ENCODE measurements around the gene MIA. TPM values are rescaled to one million over a fixed set of nuclear protein-coding genes. Genes with fewer than 3 reads are reported as not detected.
"Not testable (repeated sequence)": the region's sequence is repeated elsewhere in the genome, so short reads cannot be mapped to it uniquely, and the experiment has no call there.

MIA gene
- total RNA-seq, 2 donors from 2014 or later = 3.5 TPM; not detected in 1

DNA sequence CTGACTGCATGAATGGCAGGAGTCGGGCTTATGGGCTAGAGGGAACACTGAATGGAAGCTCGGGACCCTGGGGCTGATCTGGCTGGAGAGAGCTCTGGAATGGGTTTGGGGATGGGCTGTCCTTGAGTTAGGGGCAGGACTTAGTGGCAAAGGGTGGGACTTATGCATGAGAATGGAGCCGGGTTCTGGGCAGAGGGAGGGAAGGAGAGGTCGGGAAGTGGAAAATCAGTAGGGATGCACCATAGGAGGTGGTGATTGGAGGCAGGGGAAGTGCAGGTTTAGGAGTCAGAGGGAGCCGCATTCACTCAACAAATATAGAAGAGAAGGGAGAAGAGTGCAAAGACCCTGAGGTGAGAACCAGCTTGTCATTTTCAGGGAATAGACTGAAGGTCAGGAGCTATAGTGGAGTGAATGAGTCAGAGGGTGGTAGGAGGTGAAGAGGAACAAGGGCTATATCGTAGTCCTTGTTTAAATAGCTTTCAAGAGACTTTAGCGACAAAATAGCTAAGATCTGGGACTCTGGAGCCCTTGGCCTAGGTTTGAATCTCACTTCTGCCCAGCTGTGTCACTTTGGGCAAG, 3.5 kb downstream of the MIA start:
- TF ChIP-seq, protein P1, sequence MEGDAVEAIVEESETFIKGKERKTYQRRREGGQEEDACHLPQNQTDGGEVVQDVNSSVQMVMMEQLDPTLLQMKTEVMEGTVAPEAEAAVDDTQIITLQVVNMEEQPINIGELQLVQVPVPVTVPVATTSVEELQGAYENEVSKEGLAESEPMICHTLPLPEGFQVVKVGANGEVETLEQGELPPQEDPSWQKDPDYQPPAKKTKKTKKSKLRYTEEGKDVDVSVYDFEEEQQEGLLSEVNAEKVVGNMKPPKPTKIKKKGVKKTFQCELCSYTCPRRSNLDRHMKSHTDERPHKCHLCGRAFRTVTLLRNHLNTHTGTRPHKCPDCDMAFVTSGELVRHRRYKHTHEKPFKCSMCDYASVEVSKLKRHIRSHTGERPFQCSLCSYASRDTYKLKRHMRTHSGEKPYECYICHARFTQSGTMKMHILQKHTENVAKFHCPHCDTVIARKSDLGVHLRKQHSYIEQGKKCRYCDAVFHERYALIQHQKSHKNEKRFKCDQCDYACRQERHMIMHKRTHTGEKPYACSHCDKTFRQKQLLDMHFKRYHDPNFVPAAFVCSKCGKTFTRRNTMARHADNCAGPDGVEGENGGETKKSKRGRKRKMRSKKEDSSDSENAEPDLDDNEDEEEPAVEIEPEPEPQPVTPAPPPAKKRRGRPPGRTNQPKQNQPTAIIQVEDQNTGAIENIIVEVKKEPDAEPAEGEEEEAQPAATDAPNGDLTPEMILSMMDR (IDR thresholded peaks at IDR 0.05) = no peak
- Histone ChIP-seq H3K36me3 (no peaks in the 10 kb centered on the region), H3K27me3 (no peaks in the 10 kb centered on the region), H3K4me1 (peaks cover 0 to 15% of the 10 kb centered on the region in 2 donors), H3K27ac (peak overlapping the region; percentile 94 to 95), H3K9me3 (no peaks in the 10 kb centered on the region), H3K4me3 (peak overlapping the region; percentile 74 to 81)
- no peak for DNase-seq (ENCODE audit: low spot score)

DNA sequence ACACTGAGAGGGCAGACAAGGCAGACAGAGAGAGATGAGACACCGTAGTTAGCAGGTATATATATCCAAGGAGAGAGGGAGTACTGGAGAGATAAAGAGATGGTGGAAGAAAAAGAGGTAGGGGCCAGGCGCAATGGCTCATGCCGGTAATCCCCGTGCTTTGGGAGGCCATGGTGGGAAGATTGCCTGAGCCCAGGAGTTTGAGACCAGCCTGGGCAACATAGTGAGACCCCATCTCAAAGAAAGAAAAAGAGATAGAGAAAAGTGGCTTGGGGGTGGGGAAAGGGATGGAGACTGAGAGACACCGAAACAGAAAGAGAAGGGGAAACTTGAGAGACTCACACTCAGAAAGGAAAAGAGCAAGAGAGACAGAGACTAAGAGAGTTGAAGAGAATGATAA, 5.3 kb downstream of the MIA start:
- H3K27ac ChIP-seq = no peak overlapping the region
- no peaks in the 10 kb centered on the region for H3K36me3 ChIP-seq
- H3K4me1 ChIP-seq = peaks cover 0 to 15% of the 10 kb centered on the region in 2 donors
- TF ChIP-seq, protein P1 (IDR thresholded peaks at IDR 0.05) = no peak
- H3K4me3 ChIP-seq = no peak overlapping the region
- DNase-seq (ENCODE audit: low spot score) = no peak
- no peaks in the 10 kb centered on the region for H3K27me3 ChIP-seq
- no peaks in the 10 kb centered on the region for H3K9me3 ChIP-seq

DNA sequence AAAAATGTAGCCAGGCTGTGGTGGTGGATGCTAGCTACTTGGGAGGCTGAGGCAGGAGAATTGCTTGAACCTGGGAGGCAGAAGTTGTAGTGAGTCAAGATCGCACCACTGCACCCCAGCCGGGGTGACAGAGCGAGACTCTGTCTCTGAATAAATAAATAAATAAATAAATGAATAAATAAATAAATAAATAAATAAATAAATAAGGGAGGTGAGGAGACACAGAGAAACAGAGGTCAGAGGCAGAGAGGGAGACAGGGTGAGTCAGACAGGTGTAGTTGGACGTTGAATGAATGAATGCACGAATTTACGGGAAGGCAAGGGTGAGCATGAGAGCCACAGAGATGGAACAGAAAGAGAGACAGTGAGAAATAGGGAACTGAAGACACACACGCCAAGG, 5.8 kb downstream of the MIA start:
- no peaks in the 10 kb centered on the region for H3K27me3 ChIP-seq
- H3K27ac ChIP-seq = no peak overlapping the region
- H3K9me3 ChIP-seq = no peaks in the 10 kb centered on the region
- peaks cover 0 to 15% of the 10 kb centered on the region in 2 donors for H3K4me1 ChIP-seq
- DNase-seq (ENCODE audit: low spot score) = no peak
- H3K4me3 ChIP-seq = no peak overlapping the region
- no peaks in the 10 kb centered on the region for H3K36me3 ChIP-seq
- TF ChIP-seq, protein P1 (IDR thresholded peaks at IDR 0.05) = no peak

DNA sequence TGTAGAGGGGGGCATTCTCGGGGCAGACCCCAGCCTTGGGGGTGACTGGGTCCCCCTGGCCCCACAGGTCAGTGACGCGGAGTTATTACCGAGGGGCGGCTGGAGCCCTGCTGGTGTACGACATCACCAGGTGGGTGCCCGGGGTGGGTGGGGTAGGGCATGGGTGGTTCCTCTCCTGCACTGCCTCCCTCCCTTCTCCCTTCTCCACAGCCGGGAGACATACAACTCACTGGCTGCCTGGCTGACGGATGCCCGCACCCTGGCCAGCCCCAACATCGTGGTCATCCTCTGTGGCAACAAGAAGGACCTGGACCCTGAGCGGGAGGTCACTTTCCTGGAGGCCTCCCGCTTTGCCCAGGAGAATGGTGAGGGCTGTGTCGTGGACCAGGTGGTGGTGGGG, 8.4 kb downstream of the MIA start:
- TF ChIP-seq, protein P1 (IDR thresholded peaks at IDR 0.05) = no peak
- Histone ChIP-seq H3K27me3 (no peaks in the 10 kb centered on the region), H3K9me3 (no peaks in the 10 kb centered on the region), H3K4me1 (peaks cover 0 to 5% of the 10 kb centered on the region in 2 donors), H3K36me3 (no peaks in the 10 kb centered on the region), H3K4me3 (no peak overlapping the region), H3K27ac (no peak overlapping the region)
- no peak for DNase-seq (ENCODE audit: low spot score)

DNA sequence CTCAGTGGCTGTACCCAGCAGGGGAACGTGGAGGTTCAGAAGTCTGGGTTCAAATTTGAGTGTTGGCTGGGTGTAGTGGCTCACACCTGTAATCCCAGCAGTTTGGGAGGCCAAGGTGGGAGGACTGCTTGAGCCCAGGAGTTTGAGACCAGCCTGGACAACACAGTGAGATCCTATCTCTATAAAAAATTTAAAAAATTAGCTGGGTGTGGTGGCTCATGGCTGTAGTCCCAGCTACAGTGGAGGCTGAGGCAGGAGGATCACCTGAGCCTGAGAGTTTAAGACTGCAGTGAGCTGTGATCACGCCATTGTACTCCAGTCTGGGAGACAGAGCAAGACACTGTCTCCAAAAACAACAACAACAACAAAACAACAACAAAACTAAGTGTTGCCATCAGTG, 8.8 kb downstream of the MIA start:
- not testable (repeated sequence) for H3K27ac ChIP-seq; H3K4me1 ChIP-seq; H3K36me3 ChIP-seq; H3K27me3 ChIP-seq; H3K4me3 ChIP-seq; H3K9me3 ChIP-seq; DNase-seq (ENCODE audit: low spot score)

DNA sequence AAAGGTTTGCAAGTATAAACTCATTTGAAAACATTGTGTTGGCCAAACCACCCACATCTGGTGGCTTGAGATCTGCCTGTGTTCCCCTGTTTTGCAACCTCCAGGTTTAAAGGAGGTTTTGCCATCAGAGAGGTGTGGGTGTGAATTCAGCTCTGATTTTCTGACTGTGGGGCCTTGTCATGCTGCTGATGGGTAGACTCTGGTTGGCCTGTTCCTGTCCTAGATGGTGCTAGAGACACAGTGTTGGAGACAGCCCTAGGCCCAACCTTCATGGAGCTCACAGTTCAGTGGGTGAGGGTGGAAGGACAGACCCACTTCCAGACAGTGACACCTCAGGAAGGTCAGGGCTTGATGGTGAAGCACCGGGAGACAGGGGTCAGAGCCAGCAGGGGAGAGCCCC, 10.2 kb downstream of the MIA start:
- H3K4me1 ChIP-seq = no peaks in the 10 kb centered on the region

More for the DNA sequence above, 10.2 kb downstream of the MIA start:
- no peaks in the 10 kb centered on the region for H3K27me3 ChIP-seq
- TF ChIP-seq, protein P1 (IDR thresholded peaks at IDR 0.05) = no peak
- no peaks in the 10 kb centered on the region for H3K9me3 ChIP-seq
- DNase-seq (ENCODE audit: low spot score) = no peak
- H3K36me3 ChIP-seq = no peaks in the 10 kb centered on the region
- H3K4me3 ChIP-seq = no peak overlapping the region
- H3K27ac ChIP-seq = no peak overlapping the region
